HL-60/S4 treated with retinoic acid at 250 ng/mL for 4 days and 3 days (cell line): Measurements from ENCODE around the gene USP6NL.

Experiments
- in situ Hi-C: fragments of 300-500 bp; cut with MboI; formaldehyde crosslinking; loops from 2 replicates; pipeline ENCODE4 v1.7.0; 2022; ENCODE audit warnings: low sequenced_read_pairs

The USP6NL gene

GRCh38 chr10:11594589-11595394 is 16.7 kb downstream of the USP6NL start:
- in situ Hi-C loops = no loop called here

DNA sequence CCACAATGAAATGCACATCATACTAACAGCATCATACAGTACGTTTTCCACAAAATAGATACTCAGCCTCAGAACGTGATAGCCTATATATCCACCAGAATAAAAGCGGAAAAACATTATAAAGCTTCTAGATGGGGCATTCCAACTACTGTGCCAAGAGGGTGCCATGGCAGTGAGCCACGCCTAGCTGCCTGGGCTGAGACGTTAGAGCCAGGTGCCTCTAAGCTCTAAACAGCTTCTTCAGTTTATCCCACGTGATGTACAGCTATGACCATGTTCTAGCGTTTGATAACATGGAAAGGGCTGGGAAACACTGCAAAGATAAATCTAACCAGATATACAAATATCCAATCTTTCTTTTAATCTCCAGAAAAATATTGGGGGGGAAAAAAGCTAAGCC is 17.8 kb downstream of the USP6NL start:
- in situ Hi-C loops = no loop called here

DNA sequence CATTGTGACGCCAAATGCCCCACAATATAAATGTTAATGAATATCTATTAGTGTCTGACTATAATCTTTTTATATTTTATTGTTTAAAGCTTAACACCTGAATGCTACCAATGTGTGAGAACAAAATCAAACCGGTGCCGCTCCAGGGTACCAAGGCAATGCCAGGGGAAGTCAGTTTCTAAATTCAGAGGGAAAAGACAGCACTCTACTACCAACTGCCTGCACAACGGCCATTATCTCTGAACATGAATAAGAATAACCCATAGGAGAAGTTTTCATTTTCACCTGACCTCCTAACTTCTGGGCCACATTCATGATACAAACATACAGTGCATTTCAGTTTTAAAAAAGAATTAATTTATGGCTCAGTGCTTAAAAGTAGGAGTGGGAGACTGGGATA is 21.7 kb downstream of the USP6NL start:
- in situ Hi-C loops = no loop called here

- in situ Hi-C loops = no loop called here
Observed at GRCh38 chr10:11588873-11589574, 22.4 kb downstream of the USP6NL start.

- in situ Hi-C loops = no loop called here
Observed at GRCh38 chr10:11587722-11588259, 23.7 kb downstream of the USP6NL start.

DNA sequence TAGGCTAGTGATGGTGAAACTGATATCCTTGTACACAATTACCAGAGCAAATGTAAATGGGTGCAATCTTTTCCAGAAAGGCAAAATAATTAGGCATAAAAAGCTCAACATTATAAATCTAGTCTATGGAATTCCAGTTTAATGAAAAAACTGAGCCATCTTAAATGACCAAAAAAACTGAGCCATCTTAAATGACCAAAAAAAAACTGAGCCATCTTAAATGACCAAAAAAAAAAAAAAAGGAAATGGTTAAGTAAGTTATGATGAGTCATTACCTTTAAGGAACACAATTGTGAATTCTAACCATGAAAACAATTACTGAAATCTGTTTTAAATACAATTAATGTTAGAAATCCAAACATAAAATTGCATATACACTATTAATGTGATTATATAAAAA is 25.3 kb downstream of the USP6NL start:
- in situ Hi-C loops = no loop called here

- in situ Hi-C loops = no loop called here
Observed at GRCh38 chr10:11581213-11581612, 30.2 kb downstream of the USP6NL start.

DNA sequence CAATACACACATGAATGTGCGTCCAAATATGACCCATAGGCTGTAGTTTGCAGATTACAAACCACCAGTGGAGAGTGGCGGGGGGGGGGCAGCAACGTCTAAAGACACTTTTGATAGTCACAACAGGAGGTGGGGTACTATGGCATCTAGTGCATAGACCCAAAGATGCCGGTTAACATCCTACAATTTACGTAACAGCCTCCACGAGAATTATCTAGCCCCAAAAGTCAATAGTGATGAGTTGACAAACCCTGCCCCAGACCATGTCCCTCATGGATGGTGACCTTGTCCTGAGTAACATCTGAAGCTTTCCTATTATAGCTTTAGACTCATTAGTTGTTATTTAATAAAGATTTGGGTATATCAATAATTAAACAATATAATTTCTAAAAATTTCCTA is 31.6 kb downstream of the USP6NL start:
- in situ Hi-C loops = no loop called here

DNA sequence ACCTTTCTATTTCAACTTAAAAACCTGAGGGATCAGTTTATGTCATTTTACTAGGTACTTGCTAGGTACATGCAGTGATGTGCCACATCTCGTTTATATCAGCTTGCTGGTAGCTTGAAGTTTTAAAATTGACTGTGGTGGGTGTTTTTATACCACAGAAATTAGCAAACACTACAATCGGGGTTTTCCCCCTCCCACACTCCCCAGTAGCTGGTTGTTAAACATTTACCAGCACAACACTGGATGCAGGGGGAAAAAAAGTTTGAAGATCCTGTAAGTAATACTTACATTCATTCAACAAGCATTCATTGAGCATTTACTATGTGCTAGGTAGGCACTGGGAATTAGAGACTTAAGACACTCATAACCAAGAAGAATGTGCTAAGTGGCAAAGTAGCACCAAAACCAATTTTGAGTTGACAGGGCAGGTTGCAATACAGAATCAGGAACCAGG is 32.6 kb downstream of the USP6NL start:
- in situ Hi-C loops = no loop called here

DNA sequence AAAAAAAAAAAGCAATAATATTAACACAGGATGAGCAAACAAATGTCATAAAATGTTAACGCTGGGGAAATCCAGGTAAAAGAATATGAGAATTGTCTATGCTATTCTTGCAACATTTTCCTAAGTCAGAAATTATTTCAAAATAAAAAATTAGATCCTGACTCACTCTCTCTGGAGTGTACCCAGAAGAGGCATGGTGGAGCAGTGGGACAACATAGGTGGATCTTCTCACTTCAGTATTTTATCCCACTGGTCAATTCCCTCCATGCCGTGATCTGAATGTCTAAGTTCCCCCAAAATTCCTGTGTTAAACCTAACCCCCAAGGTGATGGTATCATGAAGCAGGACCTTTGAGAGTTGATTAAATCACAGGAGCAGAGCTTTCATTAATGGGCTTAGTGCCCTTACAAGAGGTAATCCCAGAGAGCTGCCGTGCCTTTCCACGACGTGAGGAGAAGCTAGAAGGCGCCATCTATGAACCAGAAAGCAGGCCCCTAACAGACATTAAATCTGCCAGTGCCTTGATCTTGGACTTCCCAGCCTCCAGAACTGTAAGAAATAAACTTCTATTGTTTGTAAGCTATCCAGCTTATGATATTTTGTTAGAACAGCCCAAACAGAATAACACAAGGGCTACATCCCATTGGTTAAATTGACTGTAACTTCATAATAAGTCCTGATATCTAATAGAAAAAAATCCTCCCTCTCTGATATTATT is 35.2 kb downstream of the USP6NL start:
- in situ Hi-C loops = no loop called here

DNA sequence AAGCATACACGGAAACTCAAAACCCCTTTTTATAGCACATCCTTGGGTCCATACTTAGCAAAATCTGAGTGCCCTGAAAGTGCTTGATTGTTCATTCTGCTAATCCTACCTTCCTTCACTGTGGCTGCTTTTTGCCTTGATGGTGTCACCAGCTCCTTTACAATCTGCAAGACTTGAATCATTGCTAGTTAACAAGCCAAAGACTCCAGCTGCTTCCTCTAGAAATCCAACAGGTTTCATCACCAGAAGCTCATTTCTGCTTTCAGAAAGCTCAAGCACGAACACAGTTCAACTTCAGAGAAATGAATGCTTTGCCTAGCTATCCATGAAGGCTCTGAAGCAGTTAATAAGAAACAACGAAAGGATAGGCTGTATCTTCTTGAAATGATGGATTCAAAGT is 38.0 kb downstream of the USP6NL start:
- in situ Hi-C loops = no loop called here

- in situ Hi-C loops = no loop called here
Observed at GRCh38 chr10:11570751-11571150, 40.7 kb downstream of the USP6NL start.

- in situ Hi-C loops = no loop called here
Observed at GRCh38 chr10:11569471-11569870, 42.0 kb downstream of the USP6NL start.

DNA sequence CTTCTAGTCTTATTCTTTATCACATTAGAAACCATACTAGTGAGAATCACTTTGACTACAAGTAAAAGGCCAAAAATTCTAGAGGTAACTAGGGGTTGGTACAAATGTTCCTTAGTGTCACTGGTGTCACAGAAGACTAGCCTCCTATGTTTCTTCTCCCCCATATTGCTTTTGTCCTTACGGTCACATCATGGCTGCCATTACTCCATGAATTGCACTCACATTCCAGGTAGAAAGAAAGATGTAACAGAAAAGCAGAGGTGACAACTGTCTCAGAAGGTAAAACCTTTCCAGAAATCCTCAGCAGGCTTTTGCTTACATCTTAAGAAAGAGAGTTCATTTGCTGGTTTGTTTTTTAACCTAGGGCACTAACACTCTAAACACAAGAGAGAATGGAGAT is 42.9 kb downstream of the USP6NL start:
- in situ Hi-C loops = no loop called here

DNA sequence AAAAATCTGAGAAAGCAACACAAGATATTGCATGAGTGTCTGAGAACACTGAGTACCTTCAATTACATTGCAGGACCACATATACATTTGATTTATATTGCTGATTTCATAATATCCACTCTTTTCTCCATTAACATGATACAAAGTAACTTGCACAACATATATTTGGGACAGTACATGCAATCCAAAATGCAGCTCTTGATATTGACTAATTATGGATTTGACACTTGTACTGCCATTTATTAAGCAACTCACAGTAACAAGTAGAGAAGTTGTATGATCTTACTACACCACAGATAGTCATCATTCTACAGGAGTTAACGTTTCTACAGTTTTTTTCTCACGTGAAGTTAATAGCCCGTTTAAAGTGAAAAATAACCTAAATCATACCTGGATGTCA is 46.7 kb downstream of the USP6NL start:
- in situ Hi-C loops = no loop called here

DNA sequence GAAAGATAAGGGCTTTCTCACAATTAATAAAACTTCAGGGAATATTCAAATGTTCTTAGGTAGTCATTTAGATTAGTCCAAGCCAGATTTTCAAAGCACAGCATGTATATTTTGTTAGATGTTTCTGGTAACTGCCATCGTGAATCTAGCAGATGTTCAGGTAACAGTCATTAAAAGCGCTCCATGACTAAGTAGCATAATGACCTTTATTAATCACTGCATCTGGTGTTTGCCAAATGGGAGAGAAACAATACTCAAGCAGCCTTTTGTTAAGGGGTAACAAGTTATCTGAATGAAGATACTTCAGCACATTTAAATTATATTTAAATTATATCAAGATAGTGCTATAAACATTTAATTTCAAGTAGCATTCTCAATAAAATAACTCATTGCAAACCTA is 47.5 kb downstream of the USP6NL start:
- in situ Hi-C loops = no loop called here

DNA sequence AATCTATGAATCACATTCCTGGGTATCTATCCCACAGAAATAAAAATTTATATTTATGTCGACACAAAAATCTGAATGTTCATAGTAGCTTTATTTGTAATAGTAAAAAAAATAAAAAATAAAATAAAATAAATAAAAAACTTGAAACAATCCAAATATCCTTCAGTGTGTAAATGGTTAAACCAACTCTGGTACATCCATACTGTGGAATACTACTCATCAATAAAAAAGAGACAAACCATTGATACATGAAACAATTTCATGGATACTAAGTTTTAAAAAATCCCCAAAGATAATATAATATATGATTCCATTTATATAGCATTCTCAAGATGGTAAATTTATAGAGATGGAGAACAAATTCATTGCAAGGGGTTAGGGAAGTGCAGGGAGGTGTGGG is 48.6 kb downstream of the USP6NL start:
- in situ Hi-C loops = no loop called here

GRCh38 chr10:11560076-11560709 is 51.3 kb downstream of the USP6NL start:
- in situ Hi-C loops = no loop called here

- in situ Hi-C loops = no loop called here
Observed at GRCh38 chr10:11557967-11558366, 53.5 kb downstream of the USP6NL start.

GRCh38 chr10:11557513-11557912 is 53.9 kb downstream of the USP6NL start:
- in situ Hi-C loops = no loop called here

DNA sequence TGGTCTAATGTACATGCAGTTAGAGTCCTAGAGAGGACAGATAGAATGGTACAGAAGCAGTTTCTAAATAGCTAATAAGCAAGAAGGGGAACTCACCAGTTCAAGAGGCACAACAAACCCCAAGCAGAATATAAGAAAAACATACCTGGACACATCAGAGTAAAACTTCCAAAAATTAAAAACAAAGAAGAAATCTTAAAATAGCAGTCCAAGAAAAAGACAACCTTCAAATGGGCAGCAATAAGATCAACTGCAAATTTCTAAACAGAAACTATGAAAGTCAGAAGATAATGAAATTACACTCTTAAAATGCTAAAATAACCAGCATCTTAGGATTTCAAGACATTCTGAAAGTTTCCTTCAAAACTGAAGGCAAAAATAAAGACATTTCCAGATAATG is 55.9 kb downstream of the USP6NL start:
- in situ Hi-C loops = no loop called here
